Immature natural killer cell (primary cell): Measurements from ENCODE around the gene NOL4L. TPM values are rescaled to one million over a fixed set of nuclear protein-coding genes. Genes with fewer than 3 reads are reported as not detected.
A peak's percentile ranks its signal among the peaks of the same experiment; 100 is the strongest.

Experiments
- DNase-seq, 3 donors: peaks; one replicate each; pipeline ENCODE4 v3.0.0; 2022; ENCODE audit warnings: mixed read lengths in 1 of 3
- H3K27ac Mint-ChIP-seq, 6 donors: one replicate each; pipeline ENCODE4 v1.8.0; 2020; ENCODE audit warnings: mixed read lengths in 6 of 6, mild to moderate bottlenecking in 5 of 6, inconsistent platforms in 4 of 6, moderate library complexity in 3 of 6
- H3K27me3 Mint-ChIP-seq, 3 donors: one replicate each; pipeline ENCODE4 v1.8.0; 2020 to 2021; ENCODE audit warnings: low read depth in 3 of 3, mild to moderate bottlenecking in 3 of 3, mixed read lengths in 3 of 3, moderate library complexity in 3 of 3, inconsistent platforms in 1 of 3
- H3K36me3 Mint-ChIP-seq, 3 donors: one replicate each; pipeline ENCODE4 v1.8.0; 2020; ENCODE audit warnings: mixed read lengths in 3 of 3, inconsistent platforms in 2 of 3, mild to moderate bottlenecking in 2 of 3
- H3K4me1 Mint-ChIP-seq, 2 donors: one replicate each; pipeline ENCODE4 v1.8.0; 2020; ENCODE audit warnings: inconsistent platforms in 2 of 2, mild to moderate bottlenecking in 2 of 2, mixed read lengths in 2 of 2, moderate library complexity in 1 of 2
- H3K4me3 Mint-ChIP-seq, 5 donors: one replicate each; pipeline ENCODE4 v1.8.0; 2020; ENCODE audit warnings: mild to moderate bottlenecking in 5 of 5, mixed read lengths in 5 of 5, inconsistent platforms in 3 of 5, moderate library complexity in 3 of 5
- H3K9me3 Mint-ChIP-seq, 6 donors: one replicate each; pipeline ENCODE4 v1.8.0; 2020; ENCODE audit warnings: mild to moderate bottlenecking in 6 of 6, mixed read lengths in 6 of 6, inconsistent platforms in 4 of 6, moderate library complexity in 3 of 6
- polyA plus RNA-seq, 3 donors: library from polyadenylated mRNA; unstranded; fragments of 300-500 nt; fragmentation: Illumina TruSeq; gene quantifications; one replicate each; pipeline ENCODE4 v1.2.3, GENCODE V29; 2021

The NOL4L gene
- polyA plus RNA-seq, 3 donors from 2014 or later, result 4.1 to 17.2 (median 9.6) TPM

DNA sequence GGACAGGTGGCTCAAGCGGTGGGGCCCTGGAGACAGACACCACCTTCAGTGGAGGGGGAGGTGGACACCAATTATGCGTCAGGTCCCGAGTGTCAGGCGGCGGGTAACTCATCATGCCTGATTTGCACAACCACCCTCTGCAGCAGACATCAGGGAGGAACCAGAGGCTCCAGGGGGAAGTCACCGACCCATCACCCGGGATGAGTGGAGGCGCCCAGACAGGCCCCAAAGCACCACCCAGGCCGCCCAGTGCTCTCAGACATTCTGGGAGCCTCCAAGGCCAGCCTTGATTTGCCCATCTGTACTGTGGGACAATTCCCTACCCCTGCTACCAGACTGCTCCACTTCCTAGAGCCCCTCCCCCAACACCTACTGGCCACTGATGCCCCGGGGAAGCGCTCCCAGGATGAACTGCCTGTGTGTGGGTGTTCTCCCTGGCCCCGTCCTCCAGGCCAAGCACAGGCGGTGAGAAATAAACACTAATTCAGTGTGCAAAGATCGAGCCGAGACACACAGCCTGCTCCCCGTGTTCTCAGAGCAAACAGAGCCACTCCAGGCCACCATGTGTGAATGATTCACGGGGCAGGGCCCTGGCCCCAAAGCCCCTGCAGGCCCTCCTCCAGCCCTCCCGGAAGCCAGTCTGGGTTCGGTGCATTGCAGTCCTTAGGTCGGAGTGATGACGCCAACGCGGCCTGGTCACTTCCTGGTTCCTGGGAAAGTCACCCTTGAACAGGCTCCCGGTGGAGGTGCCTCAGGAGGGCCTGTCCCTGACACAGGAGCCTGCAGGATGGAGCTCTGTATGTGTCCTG lies 119.8 kb downstream of the NOL4L start:
- no peak overlapping the region for H3K4me3 Mint-ChIP-seq
- H3K36me3 Mint-ChIP-seq, result no peaks in the 10 kb centered on the region
- H3K4me1 Mint-ChIP-seq, result peaks cover 13 to 14% of the 10 kb centered on the region in 2 donors
- peak overlapping the region in 2 of 6 donors; percentile 29 to 45 for H3K27ac Mint-ChIP-seq
- peaks cover 3 to 8% (median 6%) of the 10 kb centered on the region in 3 donors for H3K27me3 Mint-ChIP-seq
- no peaks in the 10 kb centered on the region for H3K9me3 Mint-ChIP-seq
- DNase-seq, result no peak

DNA sequence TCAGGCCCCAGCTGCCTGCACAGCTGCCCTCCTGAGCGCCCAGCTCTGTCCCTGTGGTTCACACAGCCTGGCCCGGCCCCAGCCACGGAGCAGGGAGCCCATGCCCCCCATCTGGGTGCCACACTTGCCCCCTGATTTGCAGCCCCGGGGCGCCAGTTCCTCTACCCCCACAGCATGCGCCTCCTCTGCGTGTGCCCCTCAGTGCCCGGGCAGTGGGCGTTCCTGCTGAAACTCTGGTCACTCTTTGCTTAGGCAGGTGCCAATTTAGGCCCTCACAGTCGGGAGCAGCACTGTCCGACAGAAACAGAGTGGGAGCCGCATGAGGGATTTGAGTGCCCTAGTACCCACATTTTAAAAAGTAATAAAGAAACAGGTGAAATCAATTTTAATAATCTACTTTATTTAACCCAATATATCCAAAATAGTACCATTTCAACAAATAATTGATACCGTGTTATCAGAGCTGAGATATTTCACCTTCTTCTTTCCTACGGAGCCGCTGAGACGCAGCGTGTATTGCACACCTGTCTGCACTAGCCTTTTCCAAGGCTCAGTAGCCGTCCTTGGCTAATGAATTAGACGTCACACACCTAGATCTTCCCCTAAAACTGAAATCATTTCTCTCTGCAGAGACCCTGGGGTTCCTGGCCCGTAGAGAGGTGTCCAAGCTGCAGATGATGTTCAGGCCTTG lies 120.6 kb downstream of the NOL4L start:
- H3K27ac Mint-ChIP-seq, result peak overlapping the region in 1 of 6 donors; percentile 29
- no peaks in the 10 kb centered on the region for H3K9me3 Mint-ChIP-seq
- no peak for DNase-seq
- peaks cover 3 to 11% (median 4%) of the 10 kb centered on the region in 3 donors for H3K27me3 Mint-ChIP-seq
- no peak overlapping the region for H3K4me3 Mint-ChIP-seq
- no peaks in the 10 kb centered on the region for H3K36me3 Mint-ChIP-seq
- H3K4me1 Mint-ChIP-seq, result peaks cover 18 to 20% of the 10 kb centered on the region in 2 donors

DNA sequence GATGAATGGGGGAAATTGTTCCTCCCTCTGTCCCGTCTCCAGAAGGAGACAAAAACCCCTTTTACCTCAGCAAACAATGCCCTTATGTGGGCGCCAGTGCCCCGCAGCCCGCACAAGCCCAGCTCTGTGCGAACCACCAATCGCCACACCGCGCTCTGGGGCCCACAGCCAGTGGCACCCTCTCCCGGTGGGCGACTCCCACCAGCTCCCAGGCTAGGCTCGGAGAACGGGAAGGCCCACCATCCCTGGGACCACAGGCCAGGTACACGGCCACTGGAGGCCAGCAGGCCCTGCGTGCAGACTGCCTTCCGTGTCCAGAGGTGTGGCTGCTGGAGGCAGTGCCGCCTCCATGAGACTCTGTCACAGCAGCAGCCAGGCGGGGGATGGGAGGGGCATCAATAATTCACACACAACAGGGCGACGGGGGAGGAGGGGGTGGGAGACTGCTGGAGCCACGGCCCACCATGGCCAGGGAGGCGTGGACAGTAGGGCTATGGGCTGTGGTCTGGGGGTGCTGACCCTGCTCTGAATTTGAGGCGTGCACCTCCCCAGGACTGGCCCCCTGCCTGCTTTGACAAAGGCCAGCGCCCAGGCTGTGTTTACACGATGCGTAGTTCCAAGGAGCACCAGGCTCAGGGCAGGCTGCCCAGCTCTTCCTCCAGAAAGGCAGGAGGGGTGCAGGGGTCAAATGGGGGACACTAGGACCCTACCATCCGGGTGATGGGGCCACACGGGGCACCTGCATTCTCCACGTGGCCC lies 121.3 kb downstream of the NOL4L start:
- no peak overlapping the region for H3K27ac Mint-ChIP-seq
- H3K9me3 Mint-ChIP-seq, result no peaks in the 10 kb centered on the region
- H3K4me1 Mint-ChIP-seq, result peaks cover 17 to 19% of the 10 kb centered on the region in 2 donors
- H3K36me3 Mint-ChIP-seq, result no peaks in the 10 kb centered on the region
- no peak overlapping the region for H3K4me3 Mint-ChIP-seq
- DNase-seq, result no peak
- H3K27me3 Mint-ChIP-seq, result peaks cover 3 to 11% (median 4%) of the 10 kb centered on the region in 3 donors

DNA sequence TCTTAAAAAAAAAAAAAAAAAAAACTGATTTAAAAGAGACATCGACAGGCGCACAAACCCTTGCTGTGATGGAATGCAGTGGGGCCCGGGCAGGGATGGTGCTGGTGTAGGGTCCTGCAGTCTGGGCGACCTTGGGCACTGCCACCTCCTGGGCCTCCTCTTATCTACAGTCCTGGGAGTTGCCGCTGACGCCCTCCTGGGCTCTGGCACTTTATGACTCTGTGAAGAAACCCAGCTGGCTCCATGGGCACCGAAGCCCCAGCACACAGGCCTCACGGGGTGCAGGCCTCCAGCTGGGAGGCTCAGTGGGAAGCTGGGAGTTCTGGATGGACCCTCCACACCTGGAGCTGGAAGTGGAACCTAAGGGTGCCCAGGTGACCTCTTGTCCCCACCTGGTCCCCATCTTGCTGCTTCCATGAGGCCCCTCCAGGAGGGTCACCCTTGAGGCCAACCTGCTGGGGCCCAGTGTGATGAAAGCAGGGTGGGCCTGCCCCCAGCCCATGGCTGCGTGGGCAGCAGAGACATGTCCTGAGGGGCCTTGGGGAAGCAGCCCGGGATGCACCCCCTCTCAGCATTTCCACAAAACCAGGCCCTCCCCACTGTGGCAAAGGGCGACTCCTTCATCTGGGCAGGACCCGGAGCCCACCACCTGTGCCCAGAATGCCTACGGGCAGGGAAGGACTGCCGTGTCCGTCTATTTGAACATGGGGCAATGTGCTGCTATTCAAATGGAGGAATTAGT lies 122.1 kb downstream of the NOL4L start:
- Mint-ChIP-seq H3K9me3 (no peaks in the 10 kb centered on the region), H3K4me3 (no peak overlapping the region), H3K36me3 (no peaks in the 10 kb centered on the region), H3K27ac (peak overlapping the region in 1 of 6 donors; percentile 40), H3K4me1 (peaks cover 22 to 26% of the 10 kb centered on the region in 2 donors), H3K27me3 (peaks cover 3 to 17% (median 4%) of the 10 kb centered on the region in 3 donors)
- DNase-seq, result no peak

DNA sequence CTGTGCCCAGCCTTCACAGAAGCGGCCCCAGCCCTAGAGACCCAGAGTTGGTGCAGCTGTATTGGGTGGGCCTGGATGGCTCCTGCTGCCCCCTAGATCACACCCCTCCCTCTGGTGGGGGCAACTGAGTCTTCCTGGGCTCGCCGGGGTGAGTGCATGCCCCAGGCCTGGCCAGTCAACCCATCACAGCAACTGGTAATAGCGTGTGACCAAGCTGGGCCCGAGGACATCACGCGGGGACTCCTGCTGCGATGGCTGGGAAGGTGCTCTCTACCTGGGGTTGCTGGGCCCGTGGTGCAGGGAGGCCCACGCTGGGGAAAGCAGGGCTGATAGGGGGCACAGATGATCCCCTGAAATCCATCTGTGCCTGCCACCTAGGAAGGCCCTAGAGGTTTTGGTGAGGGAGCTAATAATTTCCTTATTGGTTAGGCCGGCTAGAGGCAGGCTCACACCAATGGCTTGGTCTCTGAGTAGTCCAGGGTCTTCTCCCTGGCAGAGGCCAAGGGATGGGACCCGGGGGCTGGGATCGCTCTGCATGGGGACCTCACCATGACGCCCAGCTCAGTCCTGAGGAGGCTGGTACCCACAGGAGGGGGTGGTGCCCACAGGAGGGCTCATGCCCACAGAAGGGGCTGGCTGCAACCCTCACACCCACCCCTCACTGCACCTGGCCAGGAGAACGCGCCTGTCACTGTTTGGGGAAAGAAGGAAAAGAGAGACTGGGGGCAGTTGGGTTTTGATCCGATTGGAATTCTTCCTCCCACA lies 123.1 kb downstream of the NOL4L start:
- Mint-ChIP-seq H3K4me3 (no peak overlapping the region), H3K27me3 (peaks cover 3 to 20% (median 4%) of the 10 kb centered on the region in 3 donors), H3K9me3 (no peaks in the 10 kb centered on the region), H3K27ac (peak overlapping the region in 3 of 6 donors; percentile 28 to 57 (median 53)), H3K4me1 (peaks cover 23 to 32% of the 10 kb centered on the region in 2 donors), H3K36me3 (no peaks in the 10 kb centered on the region)
- DNase-seq, result no peak

DNA sequence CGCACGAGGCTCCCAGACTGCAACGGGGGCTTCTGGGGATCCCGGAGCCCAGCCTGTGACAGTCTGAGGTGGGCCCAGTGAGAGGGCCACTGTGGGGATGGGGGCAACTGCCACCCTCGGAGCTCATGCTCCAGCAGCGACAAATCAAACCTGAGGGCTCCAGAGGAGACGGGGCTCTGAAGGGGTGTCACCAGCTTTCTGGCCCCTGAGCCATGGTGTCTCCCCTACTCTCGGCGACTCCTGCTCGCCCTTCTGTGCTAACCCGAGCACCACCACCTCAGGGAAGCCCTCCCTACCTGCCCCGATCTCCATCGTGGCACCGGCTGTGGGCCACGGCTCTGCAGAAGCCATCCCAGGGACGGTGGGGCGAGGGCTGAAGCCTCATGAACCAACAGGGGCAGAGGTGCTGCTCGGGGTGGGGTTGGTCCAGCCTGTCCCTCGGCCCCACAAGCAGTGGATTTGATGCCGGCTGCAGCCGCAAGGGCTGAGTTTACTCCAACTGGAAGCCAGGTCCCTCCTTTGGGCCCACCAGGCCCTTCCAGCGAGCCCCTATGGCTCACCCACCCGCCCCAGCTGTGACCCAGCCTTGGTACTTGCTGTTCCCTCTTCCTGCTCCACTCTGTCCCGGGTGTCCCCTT lies 124.3 kb downstream of the NOL4L start:
- peaks cover 23 to 32% of the 10 kb centered on the region in 2 donors for H3K4me1 Mint-ChIP-seq
- no peaks in the 10 kb centered on the region for H3K9me3 Mint-ChIP-seq

DNA sequence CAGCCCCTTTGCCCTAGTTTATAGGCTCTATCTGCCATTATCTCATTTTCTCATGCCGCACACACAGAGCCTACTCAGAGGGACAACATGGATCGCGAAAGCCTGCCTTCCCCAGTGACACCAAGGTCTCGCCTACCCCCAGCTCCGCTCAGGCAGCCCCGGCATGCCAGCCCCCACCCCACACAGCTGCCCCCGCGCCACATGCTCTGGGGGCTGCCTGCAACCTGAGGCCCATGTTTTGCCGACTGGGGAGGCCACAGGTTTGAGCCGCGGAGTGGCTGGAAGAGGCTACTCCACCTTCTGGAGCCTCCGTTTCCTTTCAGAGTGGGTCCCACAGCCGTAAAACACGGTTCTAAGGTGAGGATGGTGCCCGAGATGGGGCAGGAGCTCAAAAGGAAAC lies 124.9 kb downstream of the NOL4L start:
- H3K27ac Mint-ChIP-seq, result peak overlapping the region in 1 of 6 donors; percentile 46
- no peak overlapping the region for H3K4me3 Mint-ChIP-seq
- peaks cover 0 to 19% (median 3%) of the 10 kb centered on the region in 3 donors for H3K27me3 Mint-ChIP-seq
- H3K36me3 Mint-ChIP-seq, result no peaks in the 10 kb centered on the region
- peaks cover 25 to 32% of the 10 kb centered on the region in 2 donors for H3K4me1 Mint-ChIP-seq
- no peak for DNase-seq
- no peaks in the 10 kb centered on the region for H3K9me3 Mint-ChIP-seq

More for the DNA sequence above, 124.3 kb downstream of the NOL4L start:
- H3K27me3 Mint-ChIP-seq, result peaks cover 0 to 19% (median 3%) of the 10 kb centered on the region in 3 donors
- DNase-seq, result no peak
- no peaks in the 10 kb centered on the region for H3K36me3 Mint-ChIP-seq
- no peak overlapping the region for H3K4me3 Mint-ChIP-seq
- H3K27ac Mint-ChIP-seq, result no peak overlapping the region

DNA sequence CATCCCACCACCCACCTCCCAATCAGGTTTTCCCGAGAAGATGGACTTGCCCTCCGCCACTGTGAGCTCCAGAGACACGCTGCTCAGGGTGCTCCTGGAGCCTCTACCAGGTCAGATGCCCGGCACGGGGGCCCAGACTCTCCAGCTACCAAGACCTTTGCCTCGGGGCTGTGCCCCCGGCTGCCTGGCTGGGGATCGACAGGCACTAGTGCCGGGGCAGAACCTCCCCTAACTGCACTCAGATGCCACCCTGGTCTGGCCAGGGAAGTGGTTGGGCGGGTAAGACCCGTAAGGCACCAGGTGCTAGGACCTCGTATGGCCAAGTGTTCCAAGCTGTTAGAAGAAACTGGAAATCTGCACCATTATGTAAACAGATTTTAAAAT lies 126.3 kb downstream of the NOL4L start:
- Mint-ChIP-seq H3K36me3 (peaks cover 0 to 3% (median 0%) of the 10 kb centered on the region in 3 donors), H3K27ac (peak overlapping the region in 4 of 6 donors; percentile 34 to 81 (median 62)), H3K27me3 (peaks cover 0 to 20% (median 7%) of the 10 kb centered on the region in 3 donors), H3K4me3 (peak overlapping the region in 1 of 5 donors; percentile 27), H3K4me1 (peaks cover 25 to 26% of the 10 kb centered on the region in 2 donors), H3K9me3 (no peaks in the 10 kb centered on the region)
- DNase-seq, result no peak

DNA sequence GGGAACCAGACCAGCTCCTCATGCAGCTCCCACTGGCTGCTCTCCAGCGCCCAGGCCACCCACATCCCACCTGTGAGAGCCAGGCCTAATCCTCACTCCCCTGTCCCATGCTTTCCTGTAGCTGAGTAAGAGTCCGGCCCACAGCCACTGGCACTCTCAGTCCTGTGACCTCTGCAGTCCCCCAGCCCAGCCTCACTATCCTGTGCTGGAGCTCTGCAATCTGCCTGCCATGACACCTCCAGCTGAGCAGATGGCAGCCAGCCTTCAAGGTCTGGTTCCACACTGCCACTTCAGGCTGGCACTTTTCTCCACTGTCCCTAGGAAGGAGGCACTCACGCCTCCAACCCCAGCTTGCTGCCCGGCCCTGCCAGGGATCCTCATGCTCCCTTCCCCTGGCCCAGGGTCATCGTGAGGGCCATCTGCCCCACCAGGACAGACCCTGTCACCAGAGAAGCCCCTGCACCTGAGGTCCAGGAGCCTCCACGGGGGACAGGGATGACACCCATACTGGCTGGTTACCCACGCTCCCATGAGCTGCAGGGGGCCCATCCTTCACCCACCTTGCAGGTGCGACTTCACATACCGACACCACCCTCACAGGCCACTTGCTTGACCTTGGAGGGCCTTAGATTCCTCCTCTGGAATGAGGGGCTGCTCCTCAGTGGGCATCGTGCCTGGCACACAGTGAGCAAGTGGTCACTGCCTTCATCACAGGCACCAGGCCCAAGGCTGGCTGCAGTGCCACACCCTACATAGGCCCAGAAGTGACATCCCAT lies 126.9 kb downstream of the NOL4L start:
- Mint-ChIP-seq H3K36me3 (peaks cover 0 to 3% (median 0%) of the 10 kb centered on the region in 3 donors), H3K9me3 (no peaks in the 10 kb centered on the region), H3K4me3 (peak overlapping the region in 3 of 5 donors; percentile 24 to 56 (median 44)), H3K4me1 (peaks cover 25 to 26% of the 10 kb centered on the region in 2 donors), H3K27me3 (peaks cover 0 to 23% (median 7%) of the 10 kb centered on the region in 3 donors), H3K27ac (peak overlapping the region; percentile 55 to 81 (median 66))
- DNase-seq, result no peak

DNA sequence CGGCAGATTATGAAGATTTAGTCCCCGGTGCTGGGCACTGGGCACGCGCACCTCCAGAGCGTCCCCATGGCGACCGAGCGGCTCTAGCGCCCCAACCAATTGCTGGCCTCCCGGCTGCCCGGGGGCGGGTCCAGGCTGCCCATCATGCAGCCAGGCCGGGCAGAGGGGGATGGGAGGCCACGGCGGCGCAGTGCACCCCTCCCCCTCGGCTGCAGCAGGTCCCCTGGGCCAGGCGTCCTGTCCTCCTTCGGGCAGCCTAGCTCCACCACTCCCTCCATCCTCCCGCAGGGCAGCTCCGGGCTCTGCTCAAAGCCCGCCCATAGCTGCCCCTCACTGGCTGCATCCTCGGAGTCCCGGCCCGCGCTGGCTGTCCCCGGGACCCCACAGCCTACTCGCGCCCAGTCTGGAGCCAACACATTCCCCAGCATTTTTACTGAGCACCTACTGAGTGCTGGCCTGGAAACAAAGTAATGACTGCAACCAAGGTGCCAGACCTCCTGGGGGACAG lies 127.6 kb downstream of the NOL4L start:
- peaks cover 0 to 3% (median 0%) of the 10 kb centered on the region in 3 donors for H3K36me3 Mint-ChIP-seq
- H3K27ac Mint-ChIP-seq, result peak overlapping the region in 4 of 6 donors; percentile 55 to 81 (median 68)
- H3K9me3 Mint-ChIP-seq, result no peaks in the 10 kb centered on the region
- peaks cover 25 to 26% of the 10 kb centered on the region in 2 donors for H3K4me1 Mint-ChIP-seq
- peaks cover 0 to 23% (median 4%) of the 10 kb centered on the region in 3 donors for H3K27me3 Mint-ChIP-seq
- DNase-seq, result no peak
- peak overlapping the region in 2 of 5 donors; percentile 12 to 44 for H3K4me3 Mint-ChIP-seq

DNA sequence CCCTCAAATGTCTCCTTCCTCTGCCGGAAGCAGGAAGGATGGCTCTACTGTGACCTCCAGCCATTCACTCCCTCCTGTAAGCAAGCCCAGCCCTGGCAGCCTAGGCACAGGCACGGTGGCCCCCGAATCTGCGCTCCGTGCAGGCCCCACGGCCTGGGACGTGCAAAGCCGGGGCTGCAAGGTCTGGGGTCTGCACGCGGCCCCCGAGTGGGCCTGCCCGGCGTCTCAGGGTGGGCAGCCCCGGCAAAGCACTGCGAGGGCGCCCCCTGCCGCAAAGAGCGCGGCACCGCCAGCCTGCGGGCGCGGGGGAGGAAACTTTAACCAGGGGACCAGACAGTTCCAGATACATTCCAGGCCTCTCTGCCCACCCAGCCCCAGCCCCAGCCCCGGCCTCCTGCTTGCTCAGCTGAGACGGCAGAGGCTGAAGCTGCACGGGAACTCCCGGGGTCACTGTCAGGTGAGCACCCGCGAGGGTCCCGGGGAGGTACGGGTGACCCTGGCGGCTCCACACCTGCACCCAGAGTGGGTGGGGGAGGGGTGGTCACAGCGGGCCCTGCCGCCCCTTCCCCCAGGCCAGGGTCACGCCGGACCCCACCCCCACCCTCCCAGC lies 128.2 kb downstream of the NOL4L start:
- Mint-ChIP-seq H3K27me3 (peaks cover 0 to 23% (median 4%) of the 10 kb centered on the region in 3 donors), H3K27ac (no peak overlapping the region), H3K4me1 (peaks cover 25 to 26% of the 10 kb centered on the region in 2 donors), H3K4me3 (no peak overlapping the region), H3K36me3 (peaks cover 0 to 3% (median 0%) of the 10 kb centered on the region in 3 donors), H3K9me3 (no peaks in the 10 kb centered on the region)
- DNase-seq, result no peak
